Measurements from ENCODE around the gene PRDM15.
A peak's percentile ranks its signal among the peaks of the same experiment; 100 is the strongest.

PRDM15 gene

GRCh38 chr21:41879190-41879998 lies at the start of gene PRDM15:
Gene PRDM15 (minus strand): TSS chr21:41879344. CDS start chr21:41860363, 18,981 bp downstream.
- intact Hi-C loops (cut with micrococcal nuclease), result loop anchor here (5.0 kb wide), 1 partner anchor 238 kb away; no protein-coding TSS in a partner anchor

GRCh38 chr21:41928621-41929220 lies 49.6 kb upstream of the PRDM15 start:
- peak overlapping the region; percentile 65 for H3K4me3 Mint-ChIP-seq
- H3K36me3 Mint-ChIP-seq (ENCODE audit: low read depth), result peaks cover 18% of the 10 kb centered on the region
- intact Hi-C loops (cut with micrococcal nuclease), result loop anchor here (5.0 kb wide), 1 partner anchor 79 kb away; no protein-coding TSS in a partner anchor
- peak overlapping the region; percentile 96 for H3K27ac Mint-ChIP-seq
- H3K27me3 Mint-ChIP-seq, result peaks cover 2% of the 10 kb centered on the region
- H3K9me3 Mint-ChIP-seq, result no peaks in the 10 kb centered on the region
- peaks cover 93% of the 10 kb centered on the region for H3K4me1 Mint-ChIP-seq (ENCODE audit: low read depth)

More at GRCh38 chr21:41879190-41879998, at the start of gene PRDM15:
- H3K4me1 Mint-ChIP-seq (ENCODE audit: low read depth), result peaks cover 22% of the 10 kb centered on the region
- H3K27me3 Mint-ChIP-seq, result no peaks in the 10 kb centered on the region
- H3K4me3 Mint-ChIP-seq, result peak within 1 kb of the TSS; percentile 82
- peak within 1 kb of the TSS; percentile 91 for H3K27ac Mint-ChIP-seq
- no peaks in the 10 kb centered on the region for H3K9me3 Mint-ChIP-seq
- H3K36me3 Mint-ChIP-seq (ENCODE audit: low read depth), result no peaks in the 10 kb centered on the region

DNA sequence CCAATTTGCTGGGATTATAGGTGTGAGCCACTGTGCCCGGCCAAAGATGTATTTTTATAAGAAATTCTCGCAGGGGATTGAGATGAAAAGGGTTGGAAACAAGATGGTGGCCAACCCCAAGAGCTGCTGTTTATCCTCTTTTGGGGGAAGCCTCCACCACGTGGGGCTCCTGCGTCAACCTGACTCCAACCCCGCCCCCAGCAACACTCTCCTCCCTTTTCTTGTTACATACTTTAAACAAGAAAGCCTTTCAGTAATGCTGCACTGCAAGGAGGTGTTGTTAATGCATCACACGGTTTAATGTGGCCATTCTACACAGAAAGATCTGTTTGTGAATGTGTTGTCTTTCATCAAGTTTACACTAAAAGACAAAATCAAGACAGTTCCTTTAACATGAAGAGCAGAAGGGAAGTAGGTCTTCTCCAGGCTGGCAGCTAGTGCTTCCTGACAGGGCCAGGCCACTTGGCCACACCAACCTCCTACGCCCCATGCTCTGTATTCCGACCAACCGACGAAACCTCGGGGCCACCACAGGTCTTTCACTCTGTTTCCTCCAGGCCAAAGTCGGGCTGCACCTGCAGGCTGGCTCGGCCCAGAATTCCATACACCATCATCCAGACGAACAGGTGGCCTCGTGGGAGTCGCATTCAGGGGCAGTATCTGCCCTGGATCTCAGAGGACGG lies 48.7 kb upstream of the PRDM15 start:
- Mint-ChIP-seq H3K4me3 (peak overlapping the region; percentile 65), H3K27me3 (peaks cover 2% of the 10 kb centered on the region), H3K27ac (peak overlapping the region; percentile 96), H3K4me1 (ENCODE audit: low read depth) (peaks cover 93% of the 10 kb centered on the region), H3K9me3 (no peaks in the 10 kb centered on the region), H3K36me3 (ENCODE audit: low read depth) (peaks cover 22% of the 10 kb centered on the region)
- intact Hi-C loops (cut with micrococcal nuclease), result loop anchor here (2.0 to 5.0 kb wide), 2 partner anchors 25 to 79 kb away; no protein-coding TSS in a partner anchor

GRCh38 chr21:41926807-41927171 lies 47.6 kb upstream of the PRDM15 start:
- intact Hi-C loops (cut with micrococcal nuclease), result loop anchor here (2.0 to 5.0 kb wide), 2 partner anchors 26 to 81 kb away; no protein-coding TSS in a partner anchor

GRCh38 chr21:41926117-41926806 lies 47.1 kb upstream of the PRDM15 start:
- Mint-ChIP-seq H3K27me3 (peaks cover 2% of the 10 kb centered on the region), H3K4me3 (peak overlapping the region; percentile 81), H3K9me3 (no peaks in the 10 kb centered on the region), H3K27ac (peak overlapping the region; percentile 96), H3K36me3 (ENCODE audit: low read depth) (peaks cover 15% of the 10 kb centered on the region), H3K4me1 (ENCODE audit: low read depth) (peaks cover 93% of the 10 kb centered on the region)
- intact Hi-C loops (cut with micrococcal nuclease), result loop anchor here (2.0 to 5.0 kb wide), 2 partner anchors 27 to 81 kb away; no protein-coding TSS in a partner anchor

More at GRCh38 chr21:41926807-41927171, 47.6 kb upstream of the PRDM15 start:
- Mint-ChIP-seq H3K27ac (peak overlapping the region; percentile 96), H3K4me1 (ENCODE audit: low read depth) (peaks cover 91% of the 10 kb centered on the region), H3K27me3 (peaks cover 2% of the 10 kb centered on the region), H3K9me3 (no peaks in the 10 kb centered on the region), H3K36me3 (ENCODE audit: low read depth) (peaks cover 15% of the 10 kb centered on the region), H3K4me3 (peak overlapping the region; percentile 81)

- no peaks in the 10 kb centered on the region for H3K9me3 Mint-ChIP-seq
- H3K4me3 Mint-ChIP-seq, result peak overlapping the region; percentile 81
- peaks cover 91% of the 10 kb centered on the region for H3K4me1 Mint-ChIP-seq (ENCODE audit: low read depth)
- intact Hi-C loops (cut with micrococcal nuclease), result loop anchor here (2.0 to 5.0 kb wide), 2 partner anchors 27 to 82 kb away; no protein-coding TSS in a partner anchor
- peaks cover 10% of the 10 kb centered on the region for H3K36me3 Mint-ChIP-seq (ENCODE audit: low read depth)
- peak overlapping the region; percentile 96 for H3K27ac Mint-ChIP-seq
- H3K27me3 Mint-ChIP-seq, result peaks cover 2% of the 10 kb centered on the region
Measured at GRCh38 chr21:41925767-41926116, 46.6 kb upstream of the PRDM15 start.

DNA sequence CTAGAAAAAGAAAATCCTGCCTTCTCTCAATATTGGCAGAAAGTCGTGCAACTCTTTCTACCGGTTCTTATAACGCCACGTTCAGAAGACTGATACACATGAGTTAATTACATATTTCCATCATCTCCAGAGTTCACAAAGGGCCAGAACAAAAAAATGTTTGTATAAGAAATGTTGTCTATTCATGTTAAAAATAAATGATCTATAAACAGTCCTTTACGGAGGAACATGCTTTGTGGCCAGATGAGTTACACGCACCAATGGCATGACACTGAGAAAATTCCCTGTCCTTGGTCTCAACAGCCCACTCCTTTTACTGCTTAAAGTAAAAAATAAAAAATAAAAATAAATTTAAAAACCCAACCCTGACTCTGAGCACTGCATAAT lies 45.2 kb upstream of the PRDM15 start:
- Mint-ChIP-seq H3K36me3 (ENCODE audit: low read depth) (peaks cover 19% of the 10 kb centered on the region), H3K4me3 (no peak overlapping the region)

GRCh38 chr21:41923631-41924367 lies 44.7 kb upstream of the PRDM15 start:
- Mint-ChIP-seq H3K36me3 (ENCODE audit: low read depth) (peaks cover 25% of the 10 kb centered on the region), H3K27me3 (no peaks in the 10 kb centered on the region), H3K27ac (peak overlapping the region; percentile 69), H3K4me1 (ENCODE audit: low read depth) (peaks cover 80% of the 10 kb centered on the region), H3K9me3 (no peaks in the 10 kb centered on the region), H3K4me3 (no peak overlapping the region)
- intact Hi-C loops (cut with micrococcal nuclease), result no loop called here

More for the DNA sequence above, 45.2 kb upstream of the PRDM15 start:
- Mint-ChIP-seq H3K27ac (peak overlapping the region; percentile 69), H3K27me3 (no peaks in the 10 kb centered on the region), H3K4me1 (ENCODE audit: low read depth) (peaks cover 85% of the 10 kb centered on the region), H3K9me3 (no peaks in the 10 kb centered on the region)
- intact Hi-C loops (cut with micrococcal nuclease), result no loop called here

- Mint-ChIP-seq H3K9me3 (no peaks in the 10 kb centered on the region), H3K27me3 (no peaks in the 10 kb centered on the region), H3K27ac (peak overlapping the region; percentile 69), H3K4me1 (ENCODE audit: low read depth) (peaks cover 74% of the 10 kb centered on the region), H3K4me3 (no peak overlapping the region), H3K36me3 (ENCODE audit: low read depth) (peaks cover 31% of the 10 kb centered on the region)
- intact Hi-C loops (cut with micrococcal nuclease), result no loop called here
Measured at GRCh38 chr21:41923186-41923585, 44.0 kb upstream of the PRDM15 start.

- intact Hi-C loops (cut with micrococcal nuclease), result no loop called here
- Mint-ChIP-seq H3K36me3 (ENCODE audit: low read depth) (peaks cover 52% of the 10 kb centered on the region), H3K27me3 (no peaks in the 10 kb centered on the region), H3K4me3 (no peak overlapping the region), H3K27ac (peak overlapping the region; percentile 60), H3K9me3 (no peaks in the 10 kb centered on the region), H3K4me1 (ENCODE audit: low read depth) (peaks cover 55% of the 10 kb centered on the region)
Measured at GRCh38 chr21:41921021-41921420, 41.9 kb upstream of the PRDM15 start.

DNA sequence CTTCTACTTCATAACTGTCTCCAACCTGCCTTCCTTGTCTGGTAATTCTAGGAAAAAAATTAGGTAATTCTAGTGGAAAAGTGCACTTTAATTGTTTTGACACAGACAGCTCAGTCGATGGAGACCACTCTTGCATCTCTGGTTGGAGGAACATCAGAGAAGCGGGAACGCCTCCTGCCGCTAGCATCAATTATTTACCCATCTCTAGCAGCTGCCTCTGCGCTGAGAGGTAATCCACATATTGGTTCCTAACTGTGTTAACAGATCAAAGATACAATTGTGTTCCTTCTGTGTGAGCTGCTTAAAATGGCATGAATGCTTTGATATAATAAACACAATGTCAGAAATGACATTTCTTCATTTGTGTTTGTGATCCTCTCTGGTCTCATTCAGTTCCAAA lies 41.3 kb upstream of the PRDM15 start:
- Mint-ChIP-seq H3K27ac (peak overlapping the region; percentile 60), H3K4me3 (no peak overlapping the region), H3K4me1 (ENCODE audit: low read depth) (peaks cover 50% of the 10 kb centered on the region), H3K9me3 (no peaks in the 10 kb centered on the region), H3K27me3 (no peaks in the 10 kb centered on the region), H3K36me3 (ENCODE audit: low read depth) (peaks cover 58% of the 10 kb centered on the region)
- intact Hi-C loops (cut with micrococcal nuclease), result no loop called here

- intact Hi-C loops (cut with micrococcal nuclease), result no loop called here
- H3K36me3 Mint-ChIP-seq (ENCODE audit: low read depth), result peaks cover 64% of the 10 kb centered on the region
- no peak overlapping the region for H3K27ac Mint-ChIP-seq
- H3K4me3 Mint-ChIP-seq, result no peak overlapping the region
- no peaks in the 10 kb centered on the region for H3K9me3 Mint-ChIP-seq
- peaks cover 43% of the 10 kb centered on the region for H3K4me1 Mint-ChIP-seq (ENCODE audit: low read depth)
- H3K27me3 Mint-ChIP-seq, result no peaks in the 10 kb centered on the region
Measured at GRCh38 chr21:41919666-41920398, 40.7 kb upstream of the PRDM15 start.
